HCT116 (cell line): Measurements from ENCODE around the gene GMPPB. TPM values are rescaled to one million over a fixed set of nuclear protein-coding genes. Genes with fewer than 3 reads are reported as not detected.

Source experiments
- ATAC-seq: fragments of 200-7000 bp; cut with Tn5 transposase; 2 replicates; pipeline ENCODE4 v1.9.1; 2020; ENCODE audit warnings: mild to moderate bottlenecking, moderate library complexity
- BruUV-seq: library from RNA; stranded (reverse); fragments of 400-500 nt; replicated peaks from 2 replicates; lab custom pipeline; 2021; lab: Mats Ljungman, UMichigan
- CTCF ChIA-PET: fragments of 300-600 bp; sonication (Branson Sonifier 250); formaldehyde crosslinking; loops from one replicate; lab custom pipeline; 2021; ENCODE audit warnings: antibody characterized with exemption; lab: Charles Lee
- POLR2A ChIA-PET: fragments of 300-600, 350-600 bp; sonication (Branson Sonifier 250); formaldehyde crosslinking; loops from one replicate; lab custom pipeline; 2021; ENCODE audit warnings: antibody characterized with exemption; lab: Charles Lee
- RAD21 ChIA-PET, 2 experiments: fragments of 300-600 bp; sonication (Branson Sonifier 250); formaldehyde crosslinking; loops; one replicate each; lab custom pipeline; 2023; ENCODE audit warnings: low total read pairs in 2 of 2; ENCODE audit not compliant: uncharacterized antibody in 2 of 2, unreplicated experiment in 2 of 2, low non-redundant PET in 1 of 2; lab: Charles Lee
- DNase-seq: peaks from one replicate; pipeline ENCODE4 v3.0.0-alpha.2; 2010; ENCODE audit warnings: low read depth, low spot score
- H2AFZ ChIP-seq: fragments of 200-600 bp; shearing (Covaris generic), sonication (generic); 2 replicates; pipeline ENCODE4 v1.6.1; 2017; ENCODE audit warnings: low read depth, mixed run types, mixed read lengths, antibody characterized with exemption, low read length; ENCODE audit not compliant: poor library complexity, severe bottlenecking
- H3K27ac ChIP-seq: 2 replicates; pipeline ENCODE4 v1.5.1; 2012; ENCODE audit warnings: low read depth, low read length
- H3K27me3 ChIP-seq: fragments of 200-600 bp; sonication (generic); 2 replicates; pipeline ENCODE4 v1.6.1; 2016; ENCODE audit warnings: mixed run types, low read length, mixed read lengths; ENCODE audit not compliant: insufficient read depth
- H3K36me3 ChIP-seq, 2 experiments: fragments of 200-500 bp in 1 of 2; fragments of 200-600 bp in 1 of 2; sonication (Bioruptor generic) in 1 of 2; sonication (generic) in 1 of 2; 2 replicates each; pipeline versions ENCODE4 v1.5.1 to v1.6.1; 2014 to 2016; ENCODE audit warnings: low read length in 2 of 2, inconsistent platforms in 1 of 2, mixed read lengths in 1 of 2, mixed run types in 1 of 2; ENCODE audit not compliant: insufficient read depth in 2 of 2, control insufficient read depth in 1 of 2
- H3K4me1 ChIP-seq, 2 experiments: fragments of 200-600 bp in 1 of 2; sonication (generic) in 1 of 2; 2 replicates each; pipeline versions ENCODE4 v1.5.1 to v1.6.1; 2012 to 2017; ENCODE audit warnings: low read length in 2 of 2, inconsistent platforms in 1 of 2, mild to moderate bottlenecking in 1 of 2, mixed read lengths in 1 of 2, mixed run types in 1 of 2, moderate library complexity in 1 of 2; ENCODE audit not compliant: insufficient read depth in 2 of 2, control insufficient read depth in 1 of 2
- H3K4me2 ChIP-seq: fragments of 200-600 bp; sonication (generic); 2 replicates; pipeline ENCODE4 v1.6.1; 2017; ENCODE audit warnings: mixed run types, low read length, mixed read lengths
- H3K4me3 ChIP-seq, 2 experiments: fragments of 200-600 bp in 1 of 2; sonication (generic) in 1 of 2; replicated peaks in 1 of 2; 2 replicates each; pipeline ENCODE4 v1.5.1; 2011 to 2016; ENCODE audit warnings: low read length in 2 of 2, control low read depth in 1 of 2, low read depth in 1 of 2, mild to moderate bottlenecking in 1 of 2, mixed read lengths in 1 of 2, mixed run types in 1 of 2
- H3K79me2 ChIP-seq: fragments of 200-600 bp; sonication (generic); 2 replicates; pipeline ENCODE4 v1.6.1; 2017; ENCODE audit warnings: mild to moderate bottlenecking, mixed run types, low read length, moderate library complexity, mixed read lengths; ENCODE audit not compliant: insufficient read depth
- H3K9ac ChIP-seq: fragments of 200-600 bp; sonication (generic); 2 replicates; pipeline ENCODE4 v1.6.1; 2016; ENCODE audit warnings: low read length, mixed read lengths
- H3K9me2 ChIP-seq: fragments of 200-600 bp; sonication (generic), shearing (Covaris generic); 2 replicates; pipeline ENCODE4 v1.6.1; 2017; ENCODE audit warnings: mixed run types, mild to moderate bottlenecking, moderate library complexity; ENCODE audit not compliant: insufficient read depth
- H3K9me3 ChIP-seq, 2 experiments: fragments of 200-500 bp in 1 of 2; fragments of 200-600 bp in 1 of 2; sonication (Bioruptor generic) in 1 of 2; sonication (generic) in 1 of 2; 2 replicates each; pipeline ENCODE4 v1.6.1; 2014 to 2017; ENCODE audit warnings: low read length in 2 of 2, mixed read lengths in 2 of 2, inconsistent platforms in 1 of 2, low read depth in 1 of 2, mild to moderate bottlenecking in 1 of 2, mixed run types in 1 of 2, moderate library complexity in 1 of 2; ENCODE audit not compliant: control insufficient read depth in 1 of 2, insufficient read depth in 1 of 2
- H4K20me1 ChIP-seq: fragments of 200-600 bp; sonication (generic), shearing (Covaris generic); 2 replicates; pipeline ENCODE4 v1.6.1; 2017; ENCODE audit warnings: mixed run types, mild to moderate bottlenecking, moderate library complexity; ENCODE audit not compliant: insufficient read depth
- ATF3 ChIP-seq: IDR thresholded peaks from 2 replicates; pipeline ENCODE4 v1.6.1; 2012
- CEBPB ChIP-seq: IDR thresholded peaks from 2 replicates; pipeline ENCODE4 v1.6.1; 2012; ENCODE audit warnings: low read depth
- CTCF ChIP-seq, 3 experiments: fragments of 200-600 bp in 1 of 3; sonication (generic) in 1 of 3; IDR thresholded peaks in 2 of 3; conservative IDR thresholded peaks in 1 of 3; 2 replicates each; pipeline ENCODE4 v1.5.1; 2012 to 2017; ENCODE audit warnings: low read depth in 2 of 3, low read length in 2 of 3, antibody characterized with exemption in 1 of 3, borderline replicate concordance in 1 of 3, control low read depth in 1 of 3, mild to moderate bottlenecking in 1 of 3, mixed read lengths in 1 of 3, mixed run types in 1 of 3, moderate library complexity in 1 of 3; ENCODE audit not compliant: insufficient read depth in 1 of 3
- ELF1 ChIP-seq: IDR thresholded peaks from 2 replicates; pipeline ENCODE4 v1.6.1; 2012; ENCODE audit warnings: low read depth, borderline replicate concordance
- EZH2 ChIP-seq: fragments of 200-600 bp; sonication (generic); IDR thresholded peaks from 2 replicates; pipeline ENCODE4 v1.6.1; 2017; ENCODE audit warnings: antibody characterized with exemption, mixed run types
- FOSL1 ChIP-seq: IDR thresholded peaks from 2 replicates; pipeline ENCODE4 v1.6.1; 2012; ENCODE audit warnings: low read depth
- MAX ChIP-seq: IDR thresholded peaks from 2 replicates; pipeline ENCODE4 v1.6.1; 2012
- POLR2A ChIP-seq: IDR thresholded peaks from 2 replicates; pipeline ENCODE4 v1.7.0; 2011; ENCODE audit warnings: borderline replicate concordance; ENCODE audit not compliant: insufficient read depth, insufficient read length; ENCODE audit errors: extremely low read depth
- POLR2AphosphoS5 ChIP-seq: IDR thresholded peaks from 2 replicates; pipeline ENCODE4 v1.6.1; 2011; ENCODE audit warnings: mild to moderate bottlenecking, low read depth, low read length, moderate library complexity
- REST ChIP-seq: IDR thresholded peaks from 2 replicates; pipeline ENCODE4 v1.6.1; 2012; ENCODE audit warnings: low read depth
- SIN3A ChIP-seq: IDR thresholded peaks from 2 replicates; pipeline ENCODE4 v1.6.1; 2012; ENCODE audit warnings: low read depth
- SP1 ChIP-seq: IDR thresholded peaks from 2 replicates; pipeline ENCODE4 v1.6.1; 2012; ENCODE audit warnings: low read depth
- SRF ChIP-seq: IDR thresholded peaks from 2 replicates; pipeline ENCODE4 v1.6.1; 2012; ENCODE audit warnings: low read depth
- TCF7L2 ChIP-seq: IDR thresholded peaks from 2 replicates; pipeline ENCODE4 v1.7.0; 2011; ENCODE audit warnings: borderline replicate concordance, inconsistent platforms; ENCODE audit not compliant: insufficient read depth, insufficient read length; ENCODE audit errors: extremely low read depth
- YY1 ChIP-seq: IDR thresholded peaks from 2 replicates; pipeline ENCODE4 v1.6.1; 2011; ENCODE audit warnings: low read length, low read depth, moderate library complexity, mild to moderate bottlenecking; ENCODE audit not compliant: insufficient replicate concordance; ENCODE audit errors: extremely low read depth
- ZBTB33 ChIP-seq: IDR thresholded peaks from 2 replicates; pipeline ENCODE4 v1.6.1; 2011; ENCODE audit warnings: mild to moderate bottlenecking, low read length, moderate library complexity; ENCODE audit not compliant: insufficient replicate concordance; ENCODE audit errors: extremely low read depth
- ZNF274 ChIP-seq: fragments of 200-500 bp; sonication (Bioruptor generic); IDR thresholded peaks from 2 replicates; pipeline ENCODE4 v1.6.1; 2014; ENCODE audit warnings: mild to moderate bottlenecking, low read depth, low read length, inconsistent platforms
- intact Hi-C: fragments of 100-400 bp; cut with micrococcal nuclease; formaldehyde crosslinking; loops from 2 replicates; pipeline ENCODE4 v1.10.0; 2022
- total RNA-seq: library from RNA; stranded (reverse); gene quantifications from one replicate; pipeline ENCODE4 v1.2.1, GENCODE V29; 2021; ENCODE audit not compliant: unreplicated experiment

The GMPPB gene
- total RNA-seq, 1 experiment from 2014 or later, result 24.1 TPM

GRCh38 chr3:49706456-49707112 is 17.2 kb downstream of the GMPPB start:
- RAD21 ChIA-PET, result no interaction called here
- Histone ChIP-seq H3K4me1 (no peaks in the 10 kb centered on the region), H3K27ac (no peak overlapping the region), H3K9ac (no peak overlapping the region), H3K4me3 (no peak overlapping the region), H3K36me3 (peaks cover 0 to 4% of the 10 kb centered on the region in 2 experiments; a peak in 2 of 4 replicates), H3K79me2 (no peaks in the 10 kb centered on the region), H3K4me2 (no peak overlapping the region), H4K20me1 (no peaks in the 10 kb centered on the region), H3K9me2 (no peaks in the 10 kb centered on the region), H3K9me3 (no peaks in the 10 kb centered on the region), H3K27me3 (no peaks in the 10 kb centered on the region), H2AFZ (no peak overlapping the region)
- TF ChIP-seq EZH2 (no peak), TCF7L2 (no peak), MAX (no peak), POLR2A (no peak), ZNF274 (no peak), CEBPB (no peak), YY1 (no peak), ATF3 (no peak), FOSL1 (no peak), ELF1 (no peak), ZBTB33 (no peak), SP1 (no peak), SIN3A (no peak), CTCF (IDR thresholded peaks at IDR 0.05 in 2 of 3, conservative IDR thresholded peaks at IDR 0.05 in 1 of 3; ENCODE audit: borderline replicate concordance in 1 of 3, insufficient read depth in 1 of 3, low read depth in 2 of 3, low read length in 2 of 3) (no peak), SRF (no peak), REST (no peak), POLR2AphosphoS5 (no peak)
- POLR2A ChIA-PET, result interaction anchor here (0.6 kb wide), 1 partner anchor 88 kb away, joined by 3 read pairs; no protein-coding TSS in a partner anchor
- DNase-seq (no peak), ATAC-seq (no peak)
- intact Hi-C loops, result no loop called here
- CTCF ChIA-PET, result no interaction called here
- BruUV-seq, result no TSS peak
